IPS-18c (cell line): ENCODE data around the gene PTPN18.
A peak's percentile ranks its signal among the peaks of the same experiment; 100 is the strongest.

ENCODE experiments used
- H3K4me3 ChIP-seq: 2 replicates; pipeline ENCODE4 v1.7.0; 2013; ENCODE audit warnings: low read depth, mild to moderate bottlenecking, low read length, moderate library complexity; ENCODE audit not compliant: insufficient read depth
- H3K9me3 ChIP-seq: one replicate; pipeline ENCODE4 v1.6.1; 2013; ENCODE audit warnings: mild to moderate bottlenecking, low read length, moderate library complexity; ENCODE audit not compliant: control insufficient read depth, insufficient read depth

The PTPN18 gene

GRCh38 chr2:130372833-130373807, 17.3 kb downstream of the PTPN18 start:
- peak overlapping the region; percentile 94 for H3K4me3 ChIP-seq
- no peaks in the 10 kb centered on the region for H3K9me3 ChIP-seq

- no peaks in the 10 kb centered on the region for H3K9me3 ChIP-seq
- H3K4me3 ChIP-seq, result no peak overlapping the region
Observed at GRCh38 chr2:130373808-130374365, 18.0 kb downstream of the PTPN18 start.

- Histone ChIP-seq H3K9me3 (no peaks in the 10 kb centered on the region), H3K4me3 (no peak overlapping the region)
Observed at GRCh38 chr2:130374587-130375290, 18.9 kb downstream of the PTPN18 start.

- no peaks in the 10 kb centered on the region for H3K9me3 ChIP-seq
- no peak overlapping the region for H3K4me3 ChIP-seq
Observed at GRCh38 chr2:130375291-130376266, 19.7 kb downstream of the PTPN18 start.

GRCh38 chr2:130376433-130377293, 20.8 kb downstream of the PTPN18 start:
- no peaks in the 10 kb centered on the region for H3K9me3 ChIP-seq
- H3K4me3 ChIP-seq, result no peak overlapping the region

GRCh38 chr2:130377491-130377890, 21.6 kb downstream of the PTPN18 start:
- Histone ChIP-seq H3K4me3 (no peak overlapping the region), H3K9me3 (no peaks in the 10 kb centered on the region)

GRCh38 chr2:130378206-130378897, 22.5 kb downstream of the PTPN18 start:
- Histone ChIP-seq H3K9me3 (no peaks in the 10 kb centered on the region), H3K4me3 (no peak overlapping the region)

- Histone ChIP-seq H3K9me3 (no peaks in the 10 kb centered on the region), H3K4me3 (no peak overlapping the region)
Observed at GRCh38 chr2:130378898-130379214, 23.0 kb downstream of the PTPN18 start.

GRCh38 chr2:130380096-130380934, 24.5 kb downstream of the PTPN18 start:
- H3K9me3 ChIP-seq, result no peaks in the 10 kb centered on the region
- H3K4me3 ChIP-seq, result no peak overlapping the region

- H3K4me3 ChIP-seq, result no peak overlapping the region
Observed at GRCh38 chr2:130381145-130381544, 25.3 kb downstream of the PTPN18 start.

GRCh38 chr2:130381619-130382018, 25.8 kb downstream of the PTPN18 start:
- Histone ChIP-seq H3K9me3 (no peaks in the 10 kb centered on the region), H3K4me3 (no peak overlapping the region)

More at GRCh38 chr2:130381145-130381544, 25.3 kb downstream of the PTPN18 start:
- no peaks in the 10 kb centered on the region for H3K9me3 ChIP-seq

GRCh38 chr2:130382313-130382917, 26.6 kb downstream of the PTPN18 start:
- Histone ChIP-seq H3K4me3 (no peak overlapping the region), H3K9me3 (no peaks in the 10 kb centered on the region)

GRCh38 chr2:130385709-130386108, 29.9 kb downstream of the PTPN18 start:
- no peaks in the 10 kb centered on the region for H3K9me3 ChIP-seq
- no peak overlapping the region for H3K4me3 ChIP-seq

- H3K4me3 ChIP-seq, result no peak overlapping the region
- H3K9me3 ChIP-seq, result peaks cover under 1% of the 10 kb centered on the region
Observed at GRCh38 chr2:130387071-130387400, 31.2 kb downstream of the PTPN18 start.

- Histone ChIP-seq H3K4me3 (no peak overlapping the region), H3K9me3 (peaks cover 3% of the 10 kb centered on the region)
Observed at GRCh38 chr2:130387804-130388203, 31.9 kb downstream of the PTPN18 start.
